Raji (cell line): ENCODE results near the gene LRBA.

Source experiments
- POLR2A ChIP-seq: IDR thresholded peaks from 2 replicates; pipeline ENCODE4 v1.6.1; 2011; ENCODE audit warnings: low read depth, low read length, control low read depth; ENCODE audit not compliant: insufficient read depth

LRBA gene

DNA sequence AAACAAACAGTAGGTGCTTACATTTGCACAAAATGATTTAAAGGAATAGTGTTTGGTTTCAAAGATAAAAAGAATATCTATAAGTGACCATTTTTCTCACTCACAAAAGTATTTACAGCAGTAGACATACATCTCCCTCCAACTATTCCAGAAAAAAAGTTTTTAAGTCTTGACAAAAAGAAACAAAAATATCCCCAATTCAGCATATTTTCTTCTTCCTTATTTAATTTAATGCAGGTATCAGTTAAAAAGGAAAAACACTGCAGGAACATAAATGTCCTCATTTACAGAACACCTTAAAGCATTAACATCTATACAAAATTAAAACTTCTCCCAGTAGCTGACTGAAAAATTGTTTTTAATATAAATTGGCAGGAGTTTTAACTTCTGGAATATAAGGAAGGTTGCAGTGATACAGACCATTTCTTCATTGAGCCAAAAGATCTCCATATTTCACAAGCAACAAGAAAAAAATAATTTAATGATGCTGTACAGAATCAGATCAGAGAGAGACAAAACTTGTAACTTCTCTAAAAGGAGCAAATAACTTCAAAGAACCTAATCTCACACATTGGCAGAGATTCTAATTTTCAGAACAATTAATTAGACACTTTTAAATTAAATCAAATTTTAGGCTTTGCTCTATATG is 428.8 kb downstream of the LRBA start:
- no peak for TF ChIP-seq POLR2A

DNA sequence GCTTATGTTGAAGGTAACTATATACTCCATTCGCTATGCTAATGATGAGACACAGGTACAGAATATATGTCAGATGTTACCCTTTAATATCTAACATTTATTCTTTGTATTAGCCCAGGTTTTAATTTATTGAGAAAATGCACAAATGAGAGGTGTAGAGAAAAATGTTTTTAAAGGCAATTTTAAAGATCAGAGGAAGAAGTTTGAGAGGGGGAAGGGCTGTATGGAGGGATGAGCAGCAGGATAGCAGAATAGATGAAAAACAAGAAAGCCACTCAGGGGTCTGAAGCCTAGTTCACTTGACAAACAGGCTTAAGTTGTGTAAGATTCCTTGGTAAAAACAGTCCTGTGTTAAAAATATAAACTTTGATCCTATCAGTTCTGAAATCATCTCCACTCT is 429.5 kb downstream of the LRBA start:
- TF ChIP-seq POLR2A = no peak

DNA sequence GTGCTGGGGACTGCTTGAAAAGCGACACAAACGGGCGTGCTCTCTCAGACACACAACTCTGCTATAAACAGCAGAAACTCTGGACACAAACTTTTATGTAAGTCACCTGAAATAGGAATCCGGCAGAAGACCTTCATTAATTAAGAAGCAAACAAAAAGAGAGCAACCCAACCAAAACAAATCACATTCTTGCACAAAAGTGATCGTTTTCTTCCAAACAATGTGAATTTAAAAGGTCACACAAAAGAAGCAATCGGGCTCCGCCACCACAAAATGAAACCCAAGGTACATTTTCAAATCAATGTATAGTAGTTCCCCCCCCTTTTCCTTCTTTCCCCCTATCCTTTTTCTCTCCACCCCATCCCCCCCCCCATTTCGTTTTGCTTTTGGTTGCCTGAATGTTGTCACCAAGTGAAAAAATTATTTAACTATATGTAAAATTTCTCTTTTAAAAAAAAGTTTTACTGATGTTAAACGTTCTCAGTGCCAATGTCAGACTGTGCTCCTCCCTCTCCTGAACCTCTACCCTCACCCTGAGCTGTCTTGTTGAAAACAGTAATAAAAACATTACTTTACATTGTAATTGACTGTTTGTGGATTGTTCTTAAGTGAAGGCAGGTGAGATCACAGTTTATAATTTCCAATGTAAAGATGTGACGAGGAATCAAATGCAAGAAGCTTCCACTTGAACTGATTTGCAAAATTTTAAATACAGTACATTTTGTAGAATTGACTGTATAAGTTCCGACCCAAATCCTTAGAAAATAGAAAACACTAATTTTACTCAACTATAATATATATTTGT is 430.8 kb downstream of the LRBA start:
- no peak for TF ChIP-seq POLR2A

DNA sequence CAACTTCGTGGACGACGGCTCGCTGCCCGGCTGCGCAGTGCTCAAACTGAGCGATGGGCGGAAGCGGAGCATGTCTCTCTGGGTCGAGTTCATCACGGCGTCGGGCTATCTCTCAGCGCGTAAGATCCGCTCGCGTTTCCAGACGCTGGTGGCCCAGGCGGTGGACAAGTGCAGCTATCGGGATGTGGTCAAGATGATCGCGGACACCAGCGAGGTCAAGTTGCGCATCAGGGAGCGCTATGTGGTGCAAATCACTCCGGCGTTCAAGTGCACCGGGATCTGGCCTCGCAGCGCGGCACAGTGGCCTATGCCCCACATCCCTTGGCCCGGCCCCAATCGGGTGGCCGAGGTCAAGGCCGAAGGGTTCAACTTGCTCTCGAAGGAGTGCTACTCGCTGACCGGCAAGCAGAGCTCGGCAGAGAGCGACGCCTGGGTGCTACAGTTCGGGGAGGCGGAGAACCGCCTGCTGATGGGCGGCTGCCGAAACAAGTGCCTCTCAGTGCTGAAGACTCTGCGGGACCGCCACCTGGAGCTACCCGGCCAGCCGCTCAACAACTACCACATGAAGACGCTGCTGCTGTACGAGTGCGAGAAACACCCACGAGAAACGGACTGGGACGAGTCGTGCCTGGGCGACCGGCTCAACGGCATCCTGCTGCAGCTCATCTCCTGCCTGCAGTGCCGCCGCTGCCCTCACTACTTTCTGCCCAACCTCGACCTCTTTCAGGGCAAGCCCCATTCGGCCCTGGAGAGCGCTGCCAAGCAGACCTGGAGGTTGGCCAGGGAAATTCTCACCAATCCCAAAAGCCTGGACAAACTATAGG is 431.6 kb downstream of the LRBA start:
- TF ChIP-seq POLR2A = no peak

DNA sequence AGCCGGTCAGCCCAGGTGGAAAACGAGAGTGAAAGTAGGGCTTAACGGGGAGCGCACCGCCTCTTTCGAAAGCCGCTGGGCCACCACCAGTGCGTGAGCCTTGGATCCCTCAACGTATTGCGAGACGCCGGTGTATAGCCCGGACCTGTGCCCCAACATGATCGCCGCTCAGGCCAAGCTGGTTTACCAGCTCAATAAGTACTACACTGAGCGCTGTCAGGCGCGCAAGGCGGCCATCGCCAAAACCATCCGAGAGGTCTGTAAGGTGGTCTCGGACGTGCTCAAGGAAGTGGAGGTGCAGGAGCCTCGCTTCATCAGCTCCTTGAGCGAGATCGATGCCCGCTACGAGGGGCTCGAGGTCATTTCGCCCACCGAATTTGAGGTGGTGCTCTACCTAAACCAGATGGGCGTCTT is 432.2 kb downstream of the LRBA start:
- TF ChIP-seq POLR2A = no peak

DNA sequence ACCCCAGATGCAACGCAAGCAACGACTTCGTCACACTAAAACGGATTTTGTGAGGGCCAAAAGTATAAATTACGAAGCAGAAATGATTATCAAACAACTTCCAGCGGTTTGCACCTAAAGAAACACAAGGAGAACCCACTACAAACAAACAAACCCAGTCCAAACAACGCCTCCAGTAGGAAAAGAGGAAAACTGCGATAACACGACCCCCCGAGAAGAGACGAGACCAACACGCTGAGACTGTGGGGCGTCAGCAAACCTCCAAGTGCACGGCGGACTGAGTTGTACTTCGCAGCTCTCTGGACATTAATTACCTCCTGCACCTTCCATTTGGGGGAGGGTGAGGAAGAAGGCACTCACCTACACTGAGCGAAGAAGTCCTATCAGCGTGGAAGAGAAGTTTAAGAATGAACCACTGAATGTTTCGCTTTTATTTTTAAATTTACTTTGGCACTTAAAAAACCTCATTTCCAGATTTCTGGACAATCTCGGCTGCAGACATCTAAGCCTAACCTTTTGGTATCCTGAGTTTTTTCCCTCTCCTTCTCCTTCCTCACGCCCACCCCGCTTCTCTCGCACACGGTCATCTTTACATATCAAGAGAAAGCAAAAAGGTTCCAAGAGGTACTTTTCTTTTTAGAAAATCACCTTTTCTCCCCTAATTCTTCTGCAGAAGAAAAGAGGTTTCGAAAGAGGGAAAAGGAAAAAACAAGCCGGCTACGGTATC is 432.8 kb downstream of the LRBA start, which contains the start of gene MAB21L2:
MAB21L2 (plus strand) TSS at position 6 of the 727 bp plus-strand sequence. CDS start 879 bp downstream, outside the sequence.
- TF ChIP-seq POLR2A = no peak

DNA sequence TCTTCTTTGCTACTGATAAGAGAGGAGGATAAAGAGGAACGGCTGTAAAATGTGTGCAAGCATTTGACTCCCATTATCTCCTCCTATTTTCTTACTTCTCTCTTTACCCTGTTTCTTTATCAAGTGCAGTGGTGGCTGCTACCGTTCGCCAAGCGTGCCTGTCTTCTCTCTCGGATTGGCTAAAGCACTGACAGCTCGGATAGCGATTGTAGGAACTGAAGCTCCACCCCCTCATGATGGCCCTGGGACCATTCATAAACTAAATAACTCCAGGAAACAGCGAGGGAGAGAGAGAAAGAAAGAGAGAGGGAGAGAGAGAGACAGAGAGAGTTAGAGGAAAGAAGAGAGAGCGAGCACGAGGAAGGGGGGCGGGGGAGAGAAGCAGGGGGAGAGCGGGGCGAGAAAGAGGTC is 433.4 kb downstream of the LRBA start:
- no peak for TF ChIP-seq POLR2A

DNA sequence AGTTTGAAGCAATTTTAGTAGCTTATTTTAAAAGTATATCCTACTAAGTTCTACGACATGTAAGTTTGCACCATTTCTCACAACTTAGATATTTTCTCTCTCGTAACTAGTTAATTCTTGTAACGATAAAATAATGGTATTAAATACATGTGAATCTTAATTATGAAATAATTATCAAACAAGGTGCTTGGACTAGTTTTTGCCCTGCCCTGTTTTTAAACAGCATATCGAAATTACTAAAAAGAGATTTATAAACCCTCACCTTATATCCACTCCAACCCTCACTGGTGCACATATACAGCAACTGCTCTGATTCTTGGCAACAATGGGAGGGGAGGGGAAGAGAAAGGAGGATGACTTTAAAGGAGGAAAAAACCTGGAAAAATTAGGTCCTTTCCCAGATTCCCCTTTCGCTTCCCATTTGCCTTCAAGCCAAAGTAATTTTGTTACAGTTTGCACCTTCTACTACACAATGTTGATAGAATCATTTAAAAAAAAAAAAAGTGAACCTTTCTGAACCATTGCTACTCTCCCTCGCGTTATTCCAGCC is 434.0 kb downstream of the LRBA start:
- TF ChIP-seq POLR2A = no peak

DNA sequence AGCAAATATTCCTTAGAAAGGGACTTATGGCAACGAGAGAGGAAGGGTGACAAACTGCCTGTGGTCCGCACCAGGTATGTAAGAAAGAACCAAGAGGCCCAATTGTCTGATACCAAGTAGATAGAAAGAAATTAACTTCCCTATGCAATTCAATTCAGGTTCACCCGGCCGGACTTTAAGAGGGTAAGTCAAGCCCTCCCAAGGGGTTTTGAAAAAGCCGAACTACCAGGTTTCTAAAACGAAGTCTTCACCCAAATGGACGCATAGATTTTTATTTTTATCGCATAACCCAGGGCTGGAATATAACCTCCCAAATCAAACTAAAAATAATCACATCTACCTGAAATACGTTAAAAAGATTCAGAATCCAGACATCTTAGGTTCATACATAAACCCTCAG is 434.8 kb downstream of the LRBA start:
- TF ChIP-seq POLR2A = no peak

DNA sequence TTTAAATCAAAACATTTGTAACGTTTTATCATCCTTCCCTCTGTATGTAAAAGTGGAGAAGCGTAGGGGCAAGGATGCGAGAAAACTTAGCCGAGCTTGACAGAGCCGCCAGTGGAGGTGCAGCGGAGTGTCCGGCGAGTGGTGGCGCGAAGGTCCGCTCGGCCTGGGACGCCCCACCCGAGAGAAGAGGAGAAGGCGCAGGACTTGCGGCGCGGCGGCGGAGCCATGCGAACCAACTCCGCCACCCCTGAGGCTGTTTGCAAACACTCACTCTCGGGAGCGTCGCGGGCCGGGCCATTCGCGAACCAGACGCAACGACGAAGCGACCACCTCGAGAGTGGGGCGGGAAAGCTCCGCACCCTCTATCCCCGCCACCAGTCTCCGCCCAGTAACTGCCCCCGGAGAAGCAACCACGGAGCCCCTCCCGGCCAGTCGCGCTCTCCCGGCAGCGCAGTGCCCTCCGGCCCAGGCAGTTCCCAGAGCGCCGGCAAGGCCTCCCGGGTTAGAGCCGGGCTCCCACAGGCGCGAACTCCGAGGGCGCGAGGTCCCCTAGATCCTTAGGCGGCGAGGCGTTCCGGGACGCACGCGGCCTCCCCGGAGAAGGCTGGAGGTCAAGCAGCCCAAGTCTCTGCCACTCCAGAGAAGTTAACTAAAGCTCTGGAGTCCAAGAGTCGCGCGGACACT is 435.4 kb downstream of the LRBA start:
- TF ChIP-seq POLR2A = no peak

DNA sequence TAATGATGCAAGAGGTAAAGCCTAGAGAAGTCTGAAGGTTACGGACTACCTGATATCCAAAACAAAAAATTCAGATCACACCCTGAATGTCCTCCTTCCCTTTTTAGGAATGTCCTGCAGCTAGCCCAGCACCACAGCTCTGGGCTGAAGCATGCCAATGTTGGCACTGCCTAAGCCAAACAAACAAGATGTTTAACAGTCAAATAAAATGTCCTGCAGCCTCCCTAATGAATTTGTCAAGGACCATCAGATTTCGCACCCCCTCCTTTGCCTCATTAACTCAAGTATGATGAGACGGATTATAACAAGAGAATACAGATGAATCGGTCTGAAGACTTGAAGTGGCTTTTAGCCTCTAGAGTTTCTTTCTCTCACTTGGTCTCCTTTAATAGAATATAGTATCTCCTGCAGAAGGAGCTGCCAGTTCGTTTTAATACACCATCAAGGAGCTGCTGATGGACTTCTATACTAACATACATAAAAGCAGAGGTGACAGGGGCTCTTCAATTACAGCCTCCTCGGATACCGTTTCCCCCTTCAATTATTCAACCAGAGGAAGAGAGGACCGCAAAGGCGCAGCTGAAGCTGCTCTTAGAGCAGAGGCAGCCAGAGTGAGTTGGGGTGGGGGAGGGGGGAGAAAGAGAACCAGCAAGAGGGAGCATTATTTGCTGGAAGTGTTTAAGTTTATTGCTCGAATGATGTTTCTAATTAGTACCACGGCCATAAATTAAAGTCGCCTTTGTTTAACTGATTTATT is 436.2 kb downstream of the LRBA start:
- no peak for TF ChIP-seq POLR2A

DNA sequence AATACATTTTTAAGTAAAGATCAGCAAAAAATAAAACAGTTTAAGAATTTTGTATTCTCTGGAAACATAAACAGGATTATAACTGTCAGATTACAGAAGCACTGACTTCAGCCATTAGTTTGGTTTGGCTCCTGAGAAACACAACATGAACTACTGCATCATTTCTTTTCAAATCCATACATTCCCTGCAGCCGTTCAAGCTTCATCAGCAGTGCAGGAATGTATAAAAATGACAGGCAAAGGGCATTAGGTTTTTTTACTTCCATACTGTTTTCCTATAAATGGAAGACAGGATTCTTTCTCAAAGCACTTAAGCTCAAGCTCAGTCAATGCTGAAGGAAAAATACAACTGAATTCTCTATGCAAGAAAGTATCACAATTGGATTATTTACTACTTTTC is 437.3 kb downstream of the LRBA start:
- TF ChIP-seq POLR2A = no peak

DNA sequence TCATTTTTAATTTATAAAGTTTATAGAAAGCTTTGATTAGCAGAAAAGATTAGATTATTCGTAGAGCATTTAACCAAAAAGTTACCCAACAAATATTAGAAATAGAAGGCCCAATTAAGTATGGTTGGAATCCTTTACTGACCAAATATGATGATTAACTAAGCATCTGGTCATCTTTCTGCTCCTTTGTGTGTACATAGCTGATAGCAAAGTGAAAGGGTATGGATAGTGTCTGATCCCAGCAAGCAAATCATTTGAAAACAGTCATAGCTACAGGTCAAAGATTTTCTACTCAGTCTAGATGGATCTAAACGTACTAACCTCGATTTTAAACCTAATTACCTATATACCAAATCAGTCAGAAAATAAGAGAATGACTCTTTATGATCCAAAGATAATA is 440.4 kb downstream of the LRBA start:
- TF ChIP-seq POLR2A = no peak
